Activated naive CD4-positive, alpha-beta T cell treated with anti-CD3 and anti-CD28 coated beads, Interleukin-2, amount 50 U/mL, for 24 hours (primary cell): ENCODE measurements around the gene KCNN3.

Source experiments
- H3K27ac Mint-ChIP-seq: one replicate; pipeline ENCODE4 v1.8.0; 2021; ENCODE audit warnings: mild to moderate bottlenecking, mixed read lengths
- H3K27me3 Mint-ChIP-seq: one replicate; pipeline ENCODE4 v1.8.0; 2021; ENCODE audit warnings: mixed read lengths
- H3K36me3 Mint-ChIP-seq: one replicate; pipeline ENCODE4 v1.8.0; 2021; ENCODE audit warnings: mixed read lengths
- H3K4me1 Mint-ChIP-seq: one replicate; pipeline ENCODE4 v1.8.0; 2021; ENCODE audit warnings: mixed read lengths
- H3K4me3 Mint-ChIP-seq: one replicate; pipeline ENCODE4 v1.8.0; 2021; ENCODE audit warnings: mild to moderate bottlenecking, mixed read lengths
- H3K9me3 Mint-ChIP-seq: one replicate; pipeline ENCODE4 v1.8.0; 2021; ENCODE audit warnings: mixed read lengths

KCNN3 gene

GRCh38 chr1:154822717-154823116 lies 47.4 kb downstream of the KCNN3 start:
- Mint-ChIP-seq H3K9me3 (no peaks in the 10 kb centered on the region), H3K27me3 (no peaks in the 10 kb centered on the region), H3K36me3 (no peaks in the 10 kb centered on the region)

GRCh38 chr1:154822233-154822632 lies 47.8 kb downstream of the KCNN3 start:
- Mint-ChIP-seq H3K27me3 (no peaks in the 10 kb centered on the region), H3K27ac (no peak overlapping the region), H3K36me3 (no peaks in the 10 kb centered on the region), H3K4me3 (no peak overlapping the region), H3K4me1 (no peaks in the 10 kb centered on the region), H3K9me3 (no peaks in the 10 kb centered on the region)

More at GRCh38 chr1:154822717-154823116, 47.4 kb downstream of the KCNN3 start:
- H3K4me1 Mint-ChIP-seq = no peaks in the 10 kb centered on the region
- H3K27ac Mint-ChIP-seq = no peak overlapping the region
- no peak overlapping the region for H3K4me3 Mint-ChIP-seq

GRCh38 chr1:154821083-154821482 lies 49.0 kb downstream of the KCNN3 start:
- Mint-ChIP-seq H3K9me3 (no peaks in the 10 kb centered on the region), H3K36me3 (no peaks in the 10 kb centered on the region), H3K27ac (no peak overlapping the region), H3K4me3 (no peak overlapping the region), H3K27me3 (no peaks in the 10 kb centered on the region), H3K4me1 (no peaks in the 10 kb centered on the region)

- Mint-ChIP-seq H3K4me1 (no peaks in the 10 kb centered on the region), H3K9me3 (no peaks in the 10 kb centered on the region), H3K36me3 (no peaks in the 10 kb centered on the region), H3K4me3 (no peak overlapping the region), H3K27ac (no peak overlapping the region), H3K27me3 (no peaks in the 10 kb centered on the region)
Measured at GRCh38 chr1:154820646-154821045, 49.4 kb downstream of the KCNN3 start.

GRCh38 chr1:154819628-154820590 lies 50.2 kb downstream of the KCNN3 start:
- no peaks in the 10 kb centered on the region for H3K4me1 Mint-ChIP-seq
- no peaks in the 10 kb centered on the region for H3K9me3 Mint-ChIP-seq
- no peaks in the 10 kb centered on the region for H3K27me3 Mint-ChIP-seq
- no peak overlapping the region for H3K27ac Mint-ChIP-seq
- H3K36me3 Mint-ChIP-seq = no peaks in the 10 kb centered on the region
- H3K4me3 Mint-ChIP-seq = no peak overlapping the region

GRCh38 chr1:154818911-154819310 lies 51.2 kb downstream of the KCNN3 start:
- no peaks in the 10 kb centered on the region for H3K27me3 Mint-ChIP-seq
- H3K27ac Mint-ChIP-seq = peak overlapping the region; percentile 48
- no peaks in the 10 kb centered on the region for H3K36me3 Mint-ChIP-seq
- H3K4me1 Mint-ChIP-seq = no peaks in the 10 kb centered on the region
- no peak overlapping the region for H3K4me3 Mint-ChIP-seq
- no peaks in the 10 kb centered on the region for H3K9me3 Mint-ChIP-seq

- Mint-ChIP-seq H3K27me3 (no peaks in the 10 kb centered on the region), H3K4me3 (no peak overlapping the region), H3K9me3 (no peaks in the 10 kb centered on the region), H3K36me3 (no peaks in the 10 kb centered on the region), H3K27ac (no peak overlapping the region), H3K4me1 (no peaks in the 10 kb centered on the region)
Measured at GRCh38 chr1:154816937-154817336, 53.1 kb downstream of the KCNN3 start.

GRCh38 chr1:154816369-154816768 lies 53.7 kb downstream of the KCNN3 start:
- Mint-ChIP-seq H3K36me3 (no peaks in the 10 kb centered on the region), H3K27ac (no peak overlapping the region), H3K4me3 (no peak overlapping the region), H3K9me3 (no peaks in the 10 kb centered on the region), H3K4me1 (no peaks in the 10 kb centered on the region), H3K27me3 (no peaks in the 10 kb centered on the region)

GRCh38 chr1:154813846-154814505 lies 56.1 kb downstream of the KCNN3 start:
- no peaks in the 10 kb centered on the region for H3K9me3 Mint-ChIP-seq
- H3K4me3 Mint-ChIP-seq = no peak overlapping the region
- H3K27me3 Mint-ChIP-seq = no peaks in the 10 kb centered on the region
- H3K4me1 Mint-ChIP-seq = peaks cover 10% of the 10 kb centered on the region
- H3K36me3 Mint-ChIP-seq = no peaks in the 10 kb centered on the region
- no peak overlapping the region for H3K27ac Mint-ChIP-seq

GRCh38 chr1:154813300-154813816 lies 56.7 kb downstream of the KCNN3 start:
- H3K27me3 Mint-ChIP-seq = no peaks in the 10 kb centered on the region
- no peak overlapping the region for H3K27ac Mint-ChIP-seq
- no peaks in the 10 kb centered on the region for H3K9me3 Mint-ChIP-seq
- H3K36me3 Mint-ChIP-seq = no peaks in the 10 kb centered on the region
- H3K4me1 Mint-ChIP-seq = peaks cover 10% of the 10 kb centered on the region
- no peak overlapping the region for H3K4me3 Mint-ChIP-seq

GRCh38 chr1:154812877-154813276 lies 57.2 kb downstream of the KCNN3 start:
- H3K4me3 Mint-ChIP-seq = no peak overlapping the region
- H3K27ac Mint-ChIP-seq = no peak overlapping the region
- no peaks in the 10 kb centered on the region for H3K36me3 Mint-ChIP-seq
- peaks cover 10% of the 10 kb centered on the region for H3K4me1 Mint-ChIP-seq
- H3K27me3 Mint-ChIP-seq = no peaks in the 10 kb centered on the region
- H3K9me3 Mint-ChIP-seq = no peaks in the 10 kb centered on the region

GRCh38 chr1:154810571-154810970 lies 59.5 kb downstream of the KCNN3 start:
- H3K27ac Mint-ChIP-seq = no peak overlapping the region
- no peak overlapping the region for H3K4me3 Mint-ChIP-seq
- H3K4me1 Mint-ChIP-seq = peaks cover 10% of the 10 kb centered on the region
- no peaks in the 10 kb centered on the region for H3K27me3 Mint-ChIP-seq
- no peaks in the 10 kb centered on the region for H3K9me3 Mint-ChIP-seq
- H3K36me3 Mint-ChIP-seq = no peaks in the 10 kb centered on the region

GRCh38 chr1:154809436-154810413 lies 60.4 kb downstream of the KCNN3 start:
- Mint-ChIP-seq H3K4me3 (no peak overlapping the region), H3K27me3 (no peaks in the 10 kb centered on the region), H3K36me3 (no peaks in the 10 kb centered on the region), H3K9me3 (no peaks in the 10 kb centered on the region), H3K27ac (peak overlapping the region; percentile 20), H3K4me1 (peaks cover 10% of the 10 kb centered on the region)

- H3K36me3 Mint-ChIP-seq = no peaks in the 10 kb centered on the region
- H3K27me3 Mint-ChIP-seq = no peaks in the 10 kb centered on the region
- peaks cover 10% of the 10 kb centered on the region for H3K4me1 Mint-ChIP-seq
- no peaks in the 10 kb centered on the region for H3K9me3 Mint-ChIP-seq
- H3K4me3 Mint-ChIP-seq = no peak overlapping the region
- no peak overlapping the region for H3K27ac Mint-ChIP-seq
Measured at GRCh38 chr1:154808909-154809262, 61.2 kb downstream of the KCNN3 start.

- peaks cover 10% of the 10 kb centered on the region for H3K4me1 Mint-ChIP-seq
- H3K27me3 Mint-ChIP-seq = no peaks in the 10 kb centered on the region
- H3K9me3 Mint-ChIP-seq = no peaks in the 10 kb centered on the region
- H3K36me3 Mint-ChIP-seq = no peaks in the 10 kb centered on the region
- no peak overlapping the region for H3K27ac Mint-ChIP-seq
- no peak overlapping the region for H3K4me3 Mint-ChIP-seq
Measured at GRCh38 chr1:154808261-154808908, 61.7 kb downstream of the KCNN3 start.
